Measurements from ENCODE around the gene OR2B6.

OR2B6 gene

GRCh38 chr6:27962506-27962905 is 5.5 kb downstream of the OR2B6 start:
- no peaks in the 10 kb centered on the region for H3K27me3 ChIP-seq (replicated peaks)
- H3K4me3 ChIP-seq (ENCODE audit: low read depth, low read length), result no peak overlapping the region
- no peak for TF ChIP-seq CTCF (IDR thresholded peaks at IDR 0.05; ENCODE audit: low read depth, low read length, missing control alignments)
- in situ Hi-C loops (cut with HindIII; ENCODE audit: low pct_ligation_motif_present, low sequenced_read_pairs), result no loop called here
- H3K27ac ChIP-seq, result no peak overlapping the region
- DNase-seq, result no peak
- H3K36me3 ChIP-seq (replicated peaks), result no peaks in the 10 kb centered on the region

DNA sequence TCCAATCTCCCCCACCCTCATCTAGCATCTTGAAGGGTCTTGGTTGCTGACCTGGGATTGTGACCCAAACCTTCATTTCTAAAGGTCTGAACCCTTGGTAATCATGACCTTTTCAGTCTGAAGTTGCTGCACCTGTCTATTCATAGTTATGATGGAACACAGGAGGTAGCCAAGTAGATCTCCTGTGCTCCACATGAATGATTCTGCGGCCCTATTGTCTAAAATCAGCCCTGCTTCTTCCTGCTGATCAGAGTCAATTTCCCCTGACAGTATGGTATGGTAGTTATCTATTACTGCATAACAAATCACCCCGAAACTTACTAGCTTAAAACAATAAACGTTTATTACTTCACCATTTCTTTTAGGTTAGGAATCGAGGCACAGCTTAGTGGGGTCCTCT is 9.0 kb downstream of the OR2B6 start:
- in situ Hi-C loops (cut with HindIII; ENCODE audit: low pct_ligation_motif_present, low sequenced_read_pairs), result no loop called here

DNA sequence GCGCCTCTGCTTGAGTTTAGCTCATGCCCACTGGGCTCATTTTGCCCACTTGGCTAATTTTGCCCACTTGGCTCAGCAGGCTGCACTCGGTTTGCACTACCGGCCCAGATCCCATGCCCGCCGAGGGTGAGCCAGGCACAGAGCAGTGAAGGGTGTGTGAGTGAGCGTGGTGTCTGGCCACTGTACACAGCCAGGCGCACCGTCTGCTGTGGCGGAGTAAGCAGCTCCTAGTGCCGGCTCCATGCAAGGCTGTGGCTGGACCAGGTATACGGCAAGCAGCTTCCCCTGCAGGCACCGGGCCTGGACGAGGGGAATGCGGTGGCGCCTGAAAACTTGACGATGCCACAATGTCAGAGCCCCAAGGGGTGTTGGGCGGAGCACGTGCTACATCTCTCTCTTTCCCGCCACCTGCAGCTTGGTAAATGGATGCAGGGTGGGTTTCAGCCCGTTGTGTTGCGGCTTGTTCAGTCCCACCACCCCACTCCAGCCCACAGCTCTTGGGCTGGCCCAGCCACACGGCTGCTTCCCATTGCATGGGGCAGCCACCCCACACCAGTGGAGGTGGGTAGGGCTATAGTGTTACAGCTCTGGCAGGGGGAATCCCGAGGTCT is 9.9 kb downstream of the OR2B6 start:
- TF ChIP-seq CTCF (IDR thresholded peaks at IDR 0.05; ENCODE audit: low read depth, low read length, missing control alignments), result no peak
- in situ Hi-C loops (cut with HindIII; ENCODE audit: low pct_ligation_motif_present, low sequenced_read_pairs), result no loop called here
- no peak for DNase-seq
- Histone ChIP-seq H3K36me3 (replicated peaks) (no peaks in the 10 kb centered on the region), H3K27me3 (replicated peaks) (no peaks in the 10 kb centered on the region), H3K4me3 (ENCODE audit: low read depth, low read length) (no peak overlapping the region), H3K27ac (no peak overlapping the region)

More for the DNA sequence above, 9.0 kb downstream of the OR2B6 start:
- no peak for TF ChIP-seq CTCF (IDR thresholded peaks at IDR 0.05; ENCODE audit: low read depth, low read length, missing control alignments)
- no peak overlapping the region for H3K27ac ChIP-seq
- no peaks in the 10 kb centered on the region for H3K36me3 ChIP-seq (replicated peaks)
- DNase-seq, result no peak
- no peaks in the 10 kb centered on the region for H3K27me3 ChIP-seq (replicated peaks)
- no peak overlapping the region for H3K4me3 ChIP-seq (ENCODE audit: low read depth, low read length)

GRCh38 chr6:27970444-27970843 is 13.4 kb downstream of the OR2B6 start:
- no peak for TF ChIP-seq CTCF (IDR thresholded peaks at IDR 0.05; ENCODE audit: low read depth, low read length, missing control alignments)
- no peaks in the 10 kb centered on the region for H3K27me3 ChIP-seq (replicated peaks)
- no peak for DNase-seq
- in situ Hi-C loops (cut with HindIII; ENCODE audit: low pct_ligation_motif_present, low sequenced_read_pairs), result no loop called here
- no peak overlapping the region for H3K27ac ChIP-seq
- H3K36me3 ChIP-seq (replicated peaks), result no peaks in the 10 kb centered on the region
- no peak overlapping the region for H3K4me3 ChIP-seq (ENCODE audit: low read depth, low read length)

DNA sequence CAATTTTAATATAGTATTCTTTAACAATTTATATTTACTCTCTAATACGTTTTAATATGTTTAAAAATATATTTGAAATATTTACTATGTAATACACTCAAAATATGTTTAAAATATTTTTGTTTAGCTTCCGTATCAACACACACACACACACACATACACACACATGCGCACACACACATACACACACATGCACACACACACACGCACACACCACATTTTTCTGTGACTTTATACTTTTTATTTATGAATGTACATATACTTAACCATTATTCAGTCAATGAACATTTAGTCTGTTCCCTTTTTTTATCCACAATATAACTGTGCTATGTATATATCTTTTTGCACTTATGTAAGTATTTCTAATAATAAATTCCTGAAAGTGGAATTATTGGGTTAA is 15.7 kb downstream of the OR2B6 start:
- Histone ChIP-seq H3K27ac (no peak overlapping the region), H3K27me3 (replicated peaks) (no peaks in the 10 kb centered on the region), H3K4me3 (ENCODE audit: low read depth, low read length) (no peak overlapping the region), H3K36me3 (replicated peaks) (no peaks in the 10 kb centered on the region)
- no peak for TF ChIP-seq CTCF (IDR thresholded peaks at IDR 0.05; ENCODE audit: low read depth, low read length, missing control alignments)
- in situ Hi-C loops (cut with HindIII; ENCODE audit: low pct_ligation_motif_present, low sequenced_read_pairs), result no loop called here
- no peak for DNase-seq

DNA sequence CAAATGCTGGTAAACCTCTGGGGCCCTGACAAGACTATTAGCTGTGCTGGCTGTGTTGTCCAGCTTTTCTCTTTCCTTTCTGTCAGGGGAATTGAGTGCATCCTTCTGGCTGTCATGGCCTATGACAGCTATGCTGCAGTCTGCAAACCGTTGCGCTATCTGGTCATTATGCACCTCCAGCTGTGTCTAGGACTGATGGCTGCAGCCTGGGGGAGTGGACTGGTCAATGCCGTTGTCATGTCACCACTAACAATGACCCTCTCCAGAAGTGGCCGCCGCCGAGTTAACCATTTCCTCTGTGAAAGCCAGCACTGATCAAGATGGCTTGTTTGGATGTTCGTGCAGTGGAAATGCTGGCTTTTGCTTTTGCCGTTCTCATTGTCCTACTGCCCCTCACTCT is 20.3 kb downstream of the OR2B6 start:
- Histone ChIP-seq H3K27ac (no peak overlapping the region), H3K4me3 (ENCODE audit: low read depth, low read length) (no peak overlapping the region), H3K27me3 (replicated peaks) (no peaks in the 10 kb centered on the region), H3K36me3 (replicated peaks) (no peaks in the 10 kb centered on the region)
- TF ChIP-seq CTCF (IDR thresholded peaks at IDR 0.05; ENCODE audit: low read depth, low read length, missing control alignments), result no peak
- in situ Hi-C loops (cut with HindIII; ENCODE audit: low pct_ligation_motif_present, low sequenced_read_pairs), result no loop called here
- DNase-seq, result no peak
